Activated T-cell treated with anti-CD3 and anti-CD28 coated beads, Interleukin-2, amount 50 U/mL, for 1 hour (primary cell): ENCODE measurements around the gene JUNB.
"Not testable (repeated sequence)": the region's sequence is repeated elsewhere in the genome, so short reads cannot be mapped to it uniquely, and the experiment has no call there.

ENCODE experiments used
- DNase-seq: peaks from one replicate; pipeline ENCODE4 v3.0.0-alpha.2; 2020

Gene JUNB

DNA sequence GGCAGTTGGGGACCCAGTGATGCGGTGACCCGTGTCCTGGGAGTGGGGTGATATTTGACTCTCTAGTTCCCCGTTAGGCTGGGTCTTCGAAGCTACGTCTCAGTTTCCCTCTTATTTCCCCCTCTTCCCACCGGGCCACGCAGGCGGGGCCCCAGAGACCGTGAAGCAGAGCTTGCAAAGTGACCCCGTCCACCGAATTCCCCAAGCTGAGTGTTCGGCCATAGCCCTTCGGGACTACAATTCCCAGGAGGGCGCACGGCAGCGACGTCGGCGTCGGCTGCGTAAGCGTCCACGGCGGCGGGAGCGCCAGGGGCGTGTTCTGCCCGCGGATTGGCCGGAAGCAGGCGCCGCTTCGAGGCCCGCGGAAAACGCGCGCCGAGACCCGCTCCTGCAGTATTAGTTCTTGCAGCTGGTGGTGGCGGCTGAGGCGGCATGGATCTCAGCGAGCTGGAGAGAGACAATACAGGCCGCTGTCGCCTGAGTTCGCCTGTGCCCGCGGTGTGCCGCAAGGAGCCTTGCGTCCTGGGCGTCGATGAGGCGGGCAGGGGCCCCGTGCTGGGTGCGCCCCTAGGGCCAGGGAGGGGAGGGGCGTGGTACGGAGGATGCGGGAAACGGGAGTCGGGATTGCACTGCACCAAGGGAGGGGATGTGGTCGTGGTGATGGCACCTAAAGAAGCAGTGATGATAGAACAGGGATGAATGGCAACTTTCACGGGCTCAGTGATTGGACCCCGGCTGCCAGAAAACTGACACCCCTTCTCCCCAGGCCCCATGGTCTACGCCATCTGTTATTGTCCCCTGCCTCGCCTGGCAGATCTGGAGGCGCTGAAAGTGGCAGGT is 15.2 kb downstream of the JUNB start, which contains the start of gene RNASEH2A:
Gene RNASEH2A (plus strand): TSS at position 343 of the 840 bp plus-strand sequence. CDS start 90 bp downstream, at position 433.
- peak; percentile 88 for DNase-seq

DNA sequence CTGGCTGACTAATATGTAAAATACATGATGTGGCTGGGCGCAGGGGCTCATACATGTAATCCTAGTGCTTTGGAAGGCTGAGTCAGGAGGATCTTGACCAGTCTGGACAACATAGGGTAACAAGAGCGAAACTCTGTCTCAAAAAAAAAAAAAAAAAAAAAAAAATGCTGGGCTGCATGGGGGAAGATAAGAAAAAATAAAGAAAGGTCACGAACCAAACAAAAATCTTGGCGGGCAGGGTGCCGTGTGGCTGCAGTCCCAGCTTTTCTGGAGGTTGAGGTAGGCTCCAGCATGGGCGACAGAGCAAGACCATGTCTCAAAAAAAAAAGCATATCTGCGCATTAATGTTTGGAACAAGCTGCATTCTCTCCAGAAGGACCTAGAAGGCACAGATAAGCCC is 23.8 kb downstream of the JUNB start:
- DNase-seq = no peak

DNA sequence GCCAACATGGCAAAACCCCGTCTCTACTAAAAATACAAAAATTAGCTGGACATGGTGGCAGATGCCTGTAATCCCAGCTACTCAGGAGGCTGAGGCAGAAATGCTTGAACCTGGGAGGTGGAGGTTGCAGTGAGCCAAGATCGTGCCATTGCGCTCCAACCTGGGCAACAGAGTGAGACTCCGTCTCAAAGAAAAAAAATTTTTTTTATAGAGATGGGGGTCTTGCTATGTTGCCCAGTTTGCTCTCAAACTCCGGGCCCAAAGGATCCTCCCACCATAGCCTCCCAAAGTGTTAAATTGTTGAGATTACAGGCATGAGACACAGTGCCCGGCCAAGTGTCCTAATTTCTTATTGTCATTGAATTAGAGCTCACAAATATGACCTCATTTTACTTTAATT is 25.9 kb downstream of the JUNB start:
- not testable (repeated sequence) for DNase-seq

DNA sequence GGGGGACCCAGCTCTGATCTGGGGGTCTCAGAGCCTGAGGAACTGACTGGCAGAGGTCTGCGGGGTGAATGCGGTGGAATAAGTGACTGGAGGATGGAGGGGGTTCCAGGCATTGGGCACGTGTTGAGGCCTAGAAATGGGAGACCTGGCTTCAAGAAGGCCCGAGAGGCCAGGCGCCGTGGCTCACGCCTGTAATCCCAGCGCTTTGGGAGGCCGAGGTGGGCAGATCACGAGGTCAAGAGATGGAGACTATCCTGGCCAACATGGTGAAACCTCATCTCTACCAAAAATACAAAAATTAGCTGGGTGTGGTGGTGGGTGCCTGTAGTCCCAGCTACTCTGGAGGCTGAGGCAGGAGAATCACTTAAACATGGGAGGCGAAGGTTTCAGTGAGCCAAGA is 26.5 kb downstream of the JUNB start:
- not testable (repeated sequence) for DNase-seq

DNA sequence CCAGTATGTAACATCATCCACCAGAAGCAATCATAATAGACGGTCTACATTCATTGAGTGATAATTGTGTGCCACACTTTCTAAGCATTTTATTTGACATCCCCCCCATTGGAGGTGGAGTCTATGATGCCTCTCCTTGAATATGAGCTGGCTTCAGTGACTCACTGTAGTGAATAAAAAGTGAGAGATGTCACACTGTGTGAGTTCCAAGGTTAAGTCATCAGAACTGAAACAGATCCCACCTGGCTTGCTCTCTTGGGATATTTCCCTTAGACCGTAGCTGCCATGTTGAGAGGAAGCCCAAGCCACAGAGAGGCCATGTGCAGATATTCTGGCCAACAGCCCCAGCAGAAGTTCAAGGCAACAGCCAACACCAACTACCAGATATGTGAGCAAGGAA is 30.5 kb downstream of the JUNB start:
- no peak for DNase-seq

DNA sequence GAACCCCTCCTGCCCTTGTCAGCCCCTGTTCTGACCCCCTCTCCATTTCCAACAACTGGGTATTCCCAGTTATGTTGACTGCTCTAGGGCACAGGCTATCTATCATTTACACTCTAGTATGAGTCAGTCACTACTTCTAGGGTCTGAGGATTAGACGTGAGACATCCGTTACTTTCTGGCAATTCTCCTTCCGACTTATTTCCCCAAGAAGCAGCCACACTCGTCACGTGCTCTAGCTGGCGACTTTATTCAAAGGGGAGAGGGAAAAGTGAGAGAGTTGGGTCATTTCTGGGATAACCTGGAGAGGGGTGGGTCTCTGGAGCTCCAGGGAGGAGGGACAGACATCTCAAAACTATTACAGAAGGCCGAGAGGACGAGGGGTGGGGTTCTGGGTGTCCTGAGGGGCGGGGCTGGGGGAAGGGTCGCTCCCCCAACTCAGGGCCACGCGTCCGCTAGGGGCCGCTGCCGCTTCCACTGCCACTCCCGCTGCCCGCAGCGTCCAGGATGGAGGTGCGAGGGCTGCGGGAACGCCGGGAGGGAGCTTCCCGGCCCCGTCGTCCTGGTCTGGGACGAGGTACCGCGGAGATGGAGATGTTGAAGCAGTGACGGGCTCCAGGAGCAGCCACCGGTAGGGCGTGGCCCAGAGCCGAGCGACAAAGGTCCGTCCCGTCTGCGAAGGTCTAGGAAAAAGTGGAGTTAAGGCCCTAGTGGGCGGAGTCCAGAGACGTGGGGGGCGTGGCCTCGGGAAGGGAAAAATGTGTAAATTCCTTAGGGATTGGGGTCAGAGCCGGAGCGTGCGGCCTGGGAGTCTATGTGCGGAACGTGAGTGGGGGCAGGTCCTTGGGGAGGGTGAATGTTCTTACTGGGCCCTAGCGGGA is 34.2 kb downstream of the JUNB start:
- no peak for DNase-seq

DNA sequence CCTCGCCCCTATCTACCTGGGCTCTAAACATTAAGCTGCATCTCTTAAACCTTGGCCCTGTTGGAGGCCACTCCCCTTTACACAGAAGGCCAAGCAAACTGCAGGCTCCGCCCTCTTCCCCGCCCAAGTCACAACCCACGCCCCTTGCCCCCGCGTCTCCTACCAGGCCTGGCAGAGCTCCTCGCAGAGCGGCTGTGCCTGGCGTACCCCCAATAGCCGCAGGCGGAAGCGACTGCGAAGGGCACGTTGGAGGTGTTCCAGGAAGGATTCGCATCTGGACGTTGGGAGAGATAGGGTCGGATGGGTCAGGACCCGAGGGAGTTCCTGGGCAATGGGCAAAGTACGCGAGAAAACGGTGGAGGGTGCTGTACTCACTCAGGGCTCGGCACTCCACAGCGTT is 37.2 kb downstream of the JUNB start:
- no peak for DNase-seq

DNA sequence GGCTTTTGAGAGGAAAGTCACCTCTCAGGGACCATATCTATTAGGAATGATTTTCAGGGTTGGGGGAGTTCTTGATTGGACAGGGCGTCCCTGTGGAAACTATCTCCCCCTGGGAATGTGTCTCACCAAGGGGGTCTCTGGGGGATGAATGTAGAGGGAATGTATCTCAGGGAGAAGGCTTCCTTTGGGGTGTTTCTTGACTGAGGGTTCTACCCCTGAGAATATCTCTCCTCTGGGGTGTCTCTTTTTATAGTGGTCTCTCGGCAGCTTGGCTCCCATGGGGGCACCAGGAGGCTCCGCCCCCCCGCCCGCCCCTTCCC is 42.1 kb downstream of the JUNB start:
- no peak for DNase-seq

DNA sequence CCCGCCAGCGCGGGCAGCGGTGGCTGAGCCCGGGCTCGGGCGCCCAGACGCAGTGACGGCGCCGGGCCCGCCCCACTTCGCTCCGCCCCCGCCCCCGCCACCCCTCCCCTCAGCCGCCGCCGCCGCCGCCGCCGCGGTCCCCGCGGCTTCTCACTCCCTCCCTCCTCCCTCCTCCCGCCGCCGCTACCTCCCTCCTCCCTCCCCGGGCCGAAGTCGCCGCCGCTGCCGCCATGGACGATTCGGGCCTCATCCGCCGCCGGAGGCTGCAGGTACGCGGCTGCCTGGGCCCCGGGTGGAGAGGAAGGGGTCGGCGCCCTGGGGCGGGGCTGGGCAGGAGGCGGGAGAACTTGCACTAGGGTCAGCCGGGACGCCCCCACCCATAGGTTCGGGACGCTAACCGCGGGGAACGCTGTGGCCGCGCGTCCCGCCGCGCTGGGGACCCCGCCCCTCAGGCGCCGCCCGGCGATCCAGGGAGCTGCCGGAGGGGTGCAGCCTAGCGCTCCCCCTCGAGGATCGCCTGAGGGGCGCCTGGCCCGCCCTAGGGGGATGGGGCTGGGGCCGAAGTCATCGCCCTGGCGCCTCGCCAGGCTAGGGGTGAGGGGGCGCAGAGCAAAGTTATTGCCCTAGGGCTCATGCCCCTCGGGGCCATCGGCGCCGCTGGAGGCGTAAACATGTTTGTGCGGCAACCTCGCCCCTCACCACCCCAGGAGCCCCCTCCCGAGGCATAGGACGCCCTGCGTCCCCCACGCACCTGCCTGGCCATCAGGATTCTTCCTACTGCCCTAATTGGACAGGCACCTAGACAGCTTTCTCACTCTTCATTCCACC is 42.7 kb downstream of the JUNB start:
- peak; percentile 53 for DNase-seq

DNA sequence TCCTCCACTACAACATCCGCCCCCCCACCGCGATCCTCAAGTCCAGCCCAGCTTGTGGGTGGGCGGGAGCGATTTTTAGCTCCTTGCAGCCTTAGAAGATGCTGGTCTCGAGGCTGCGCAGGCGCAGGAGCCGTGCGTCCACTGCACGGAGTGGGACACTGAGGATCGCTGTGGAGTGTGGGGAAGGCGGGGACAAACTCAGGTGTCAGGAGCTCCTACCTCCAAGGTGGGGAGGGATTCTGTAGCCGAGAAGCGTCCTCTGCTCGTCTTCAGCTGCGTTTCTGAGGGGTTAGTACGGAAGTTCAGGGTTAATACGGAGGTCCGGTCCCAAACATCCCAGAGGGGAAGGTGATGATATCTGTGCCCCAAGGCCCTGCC is 43.3 kb downstream of the JUNB start, which contains the start of gene RTBDN:
Gene RTBDN (minus strand): TSS at position 14 of the 378 bp plus-strand sequence. CDS start 4,600 bp downstream, outside the sequence.
- no peak for DNase-seq

DNA sequence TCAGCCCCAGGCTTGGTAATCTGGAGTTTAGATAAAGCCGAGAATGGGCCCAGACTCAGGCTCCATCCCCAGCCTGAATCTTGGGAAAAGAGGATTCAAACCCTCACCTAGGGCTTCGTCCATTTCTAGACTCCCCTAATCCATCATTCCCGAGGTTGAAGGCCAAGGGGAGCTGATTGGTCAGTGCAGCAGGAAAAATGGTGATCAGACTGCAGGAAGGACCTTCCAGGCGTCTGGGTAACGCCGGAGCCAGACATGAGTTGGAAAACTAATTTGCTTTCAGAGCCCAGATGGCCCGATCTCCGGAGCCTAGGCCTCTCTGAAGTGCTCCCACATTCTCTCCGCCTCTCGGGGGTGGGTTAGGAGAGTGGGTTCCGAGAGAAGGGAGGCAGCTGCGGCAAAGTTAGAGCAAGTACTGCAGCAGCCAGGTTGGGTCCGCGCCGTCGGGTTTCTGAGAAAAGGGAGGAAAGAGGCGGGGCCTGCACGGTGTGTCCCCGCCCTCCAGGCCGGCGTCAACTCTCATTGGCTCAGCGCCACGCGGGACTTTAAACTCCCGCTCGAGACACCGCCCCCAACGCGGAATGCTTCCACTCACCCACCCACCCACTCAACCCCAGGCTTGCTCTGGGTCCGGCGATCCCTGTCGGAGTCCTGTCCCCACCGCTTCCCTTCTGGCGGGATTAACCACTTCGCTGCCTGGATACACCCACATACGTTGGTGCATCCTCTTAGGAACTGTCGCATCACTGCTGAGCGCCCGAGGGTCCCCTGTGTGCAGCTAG is 43.9 kb downstream of the JUNB start:
- DNase-seq = no peak

DNA sequence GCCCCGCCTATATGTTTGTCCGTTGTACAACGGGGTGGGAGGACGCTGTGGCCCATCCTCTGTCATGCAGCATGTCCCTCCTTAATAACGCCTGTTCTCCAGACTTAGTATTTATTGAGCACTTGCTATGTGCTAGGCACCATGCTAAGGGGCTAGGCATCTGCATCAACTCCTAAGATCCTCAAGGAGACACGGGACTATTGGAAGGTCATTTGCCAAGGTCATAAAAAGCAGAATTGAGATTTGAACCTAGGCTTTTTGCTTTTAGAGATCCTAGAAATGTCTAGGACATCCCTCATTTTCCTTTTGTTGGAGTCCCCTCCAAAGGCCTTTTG is 45.2 kb downstream of the JUNB start:
- no peak for DNase-seq

DNA sequence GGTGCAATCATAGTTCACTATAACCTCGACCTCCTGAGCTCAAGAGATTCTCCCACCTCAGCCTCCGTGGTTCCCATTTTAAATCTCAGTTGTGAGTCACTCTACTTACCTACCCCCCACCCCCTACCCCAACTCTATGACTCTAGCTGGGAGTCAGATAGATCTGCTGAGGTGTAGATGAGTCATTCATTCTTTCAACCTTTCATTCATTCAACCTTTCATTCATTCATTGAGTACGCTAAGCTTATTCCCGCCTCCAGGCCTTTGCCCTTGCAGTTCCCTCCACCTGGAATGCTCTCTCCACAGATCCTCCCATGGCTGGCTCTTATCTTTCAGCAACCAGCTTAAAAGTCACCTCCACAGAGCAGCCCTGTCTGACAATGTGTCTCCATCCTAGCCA is 45.9 kb downstream of the JUNB start:
- DNase-seq = no peak

DNA sequence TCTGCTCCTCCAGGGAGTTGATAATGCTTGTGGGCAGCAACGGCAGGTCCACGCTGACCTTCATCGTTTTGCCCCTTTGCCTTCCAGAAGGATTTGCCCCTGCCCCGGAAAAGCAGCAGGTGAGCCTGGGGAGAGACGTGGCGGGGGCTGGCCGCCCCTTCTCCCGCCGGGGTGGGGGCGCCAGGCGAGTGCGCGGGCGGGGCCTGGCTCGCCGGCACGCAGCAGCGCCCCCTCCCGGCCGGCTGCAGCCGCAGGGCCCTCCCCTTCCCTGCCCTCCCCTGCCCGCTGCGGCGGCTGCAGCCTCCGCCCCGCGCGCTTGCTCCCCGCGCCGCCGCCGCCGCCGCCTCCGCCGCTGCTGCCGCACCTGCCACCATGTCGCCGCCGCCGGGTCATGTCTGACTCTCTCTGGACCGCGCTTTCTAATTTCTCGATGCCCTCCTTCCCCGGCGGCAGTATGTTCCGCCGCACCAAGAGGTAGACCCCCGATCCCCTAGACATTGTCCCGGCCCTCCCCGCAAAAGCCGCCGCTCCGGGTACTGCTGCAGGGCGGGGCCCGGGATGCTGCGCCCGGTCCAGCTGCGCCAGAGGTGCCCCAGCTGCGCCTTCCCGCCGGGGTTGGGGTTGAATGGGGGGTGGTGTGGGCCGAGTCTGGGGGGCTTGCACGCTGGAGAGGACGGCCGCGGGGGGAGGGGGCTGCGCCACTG is 47.0 kb downstream of the JUNB start, which contains the start of gene MAST1:
Gene MAST1 (plus strand): TSS at position 334 of the 704 bp plus-strand sequence. CDS start 58 bp downstream, at position 392.
- peak; percentile 61 for DNase-seq

DNA sequence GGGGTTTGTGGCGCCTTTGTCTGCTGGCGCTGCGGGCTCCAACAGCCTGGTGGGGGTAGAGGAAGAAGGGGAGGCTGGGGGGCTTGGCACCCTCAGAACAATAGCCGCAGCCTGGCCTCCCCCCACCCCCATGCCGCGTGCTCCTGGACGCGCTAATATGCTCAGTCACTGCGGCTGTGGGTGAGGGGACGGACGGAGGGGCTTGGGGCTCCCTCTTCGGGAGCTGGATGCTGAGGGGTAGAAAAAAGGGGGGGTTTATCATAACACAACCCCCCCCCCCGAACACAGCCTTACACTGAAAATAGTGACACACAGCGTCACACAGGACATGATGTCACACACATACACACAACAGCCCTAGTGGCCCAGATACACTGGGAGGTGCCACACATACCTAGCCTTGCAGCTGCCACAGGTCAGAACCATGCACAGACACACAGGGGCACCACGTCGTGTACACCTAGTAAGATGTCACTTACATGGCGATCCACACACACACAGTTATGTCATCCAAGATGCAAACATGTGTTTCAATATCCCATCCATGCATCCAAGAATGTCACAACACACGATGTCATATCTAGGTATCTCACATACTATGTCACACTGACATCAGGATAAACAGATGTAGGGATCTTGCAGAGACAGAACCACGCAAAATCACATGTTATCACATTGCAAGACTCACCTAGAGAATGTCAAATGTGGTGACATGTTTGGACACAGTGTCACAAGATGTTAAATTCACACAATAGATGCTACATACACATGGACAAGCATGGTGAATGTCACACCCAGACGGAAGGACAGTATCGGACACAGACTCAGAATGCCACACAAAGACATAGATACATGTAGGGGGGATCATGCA is 47.8 kb downstream of the JUNB start:
- no peak for DNase-seq

DNA sequence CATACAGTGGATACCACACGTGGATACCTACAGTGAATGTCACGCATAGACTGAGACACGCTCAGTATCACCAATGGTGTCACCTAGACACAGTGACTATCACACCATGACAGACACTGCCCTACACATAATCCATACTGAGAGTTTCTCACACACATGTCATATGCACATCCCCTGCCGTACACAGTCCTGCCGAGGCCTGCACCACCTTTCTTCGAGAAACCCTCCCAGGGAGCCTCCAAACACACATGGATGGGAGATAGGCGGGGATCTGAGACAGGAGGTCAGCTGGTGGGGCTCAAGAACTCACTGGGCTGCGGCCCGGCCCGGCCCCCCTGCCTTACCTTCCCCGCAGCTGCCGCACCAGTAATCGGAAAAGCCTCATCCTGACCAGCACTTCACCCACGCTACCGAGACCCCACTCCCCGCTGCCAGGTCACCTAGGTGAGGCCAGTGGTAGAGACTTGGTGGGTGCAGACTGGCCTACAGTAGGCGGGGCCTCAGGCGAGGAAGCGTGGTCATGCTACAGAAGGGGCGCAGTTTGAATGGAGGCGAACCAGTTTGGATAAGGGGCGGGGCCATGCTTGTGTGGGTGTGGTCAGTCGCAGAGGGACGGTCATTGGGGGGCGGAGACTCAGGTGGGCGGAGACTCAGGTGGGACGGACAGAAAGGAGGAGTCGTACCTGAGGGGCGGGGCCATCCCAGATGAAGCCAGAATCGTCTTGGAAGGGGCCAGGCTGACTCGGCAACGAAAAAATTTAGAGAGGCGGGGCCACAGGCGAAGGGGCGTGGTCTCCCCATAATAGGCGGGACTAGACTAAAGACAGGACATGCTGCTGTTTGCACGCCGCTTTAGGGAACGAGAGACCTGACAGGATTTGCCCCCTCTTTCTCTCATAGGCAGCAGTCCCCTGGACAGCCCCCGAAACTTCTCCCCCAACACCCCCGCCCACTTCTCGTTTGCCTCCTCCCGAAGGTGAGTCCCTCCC is 49.1 kb downstream of the JUNB start:
- no peak for DNase-seq

DNA sequence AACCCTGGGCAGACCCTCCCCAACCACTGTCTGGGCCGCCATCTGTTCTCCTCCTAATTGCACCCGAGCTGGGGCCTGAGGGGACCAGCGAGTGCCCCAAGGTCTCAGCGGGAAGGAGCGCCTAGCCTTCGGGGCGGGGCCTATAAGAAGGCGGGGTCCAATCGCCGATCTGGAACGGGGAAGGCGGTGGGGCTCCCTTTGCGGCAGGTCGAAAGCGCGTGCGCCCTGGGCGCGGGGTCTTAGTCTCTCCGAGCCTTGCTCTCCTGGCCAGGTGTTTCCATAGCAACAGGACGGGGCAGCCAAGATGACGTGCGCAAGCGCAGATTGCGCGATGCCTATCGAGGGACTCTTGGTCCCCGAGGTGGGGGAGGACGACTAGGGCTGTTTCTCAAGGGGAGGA is 49.8 kb downstream of the JUNB start:
- no peak for DNase-seq

DNA sequence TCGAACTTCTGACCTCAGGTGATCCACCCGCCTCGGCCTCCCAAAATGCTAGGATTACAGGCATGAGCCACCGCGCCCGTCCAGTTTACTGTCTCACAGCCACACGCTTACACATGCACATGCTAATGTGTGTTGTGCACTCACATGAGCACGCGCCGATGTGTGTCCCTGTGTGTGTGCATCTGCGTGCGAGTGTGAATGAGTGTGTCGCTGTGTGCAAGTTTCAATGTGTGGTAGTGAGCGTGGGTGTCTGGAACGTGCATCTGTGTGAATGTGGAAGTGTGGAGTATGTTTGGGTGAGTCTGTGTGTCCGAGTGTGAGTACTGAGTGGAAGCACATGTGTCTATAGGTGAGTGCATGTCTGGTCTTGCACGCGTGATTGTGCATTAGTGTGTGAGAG is 51.2 kb downstream of the JUNB start:
- no peak for DNase-seq
